Endometrium (tissue), 2 donors: ENCODE results near the gene MRPL27.
A peak's percentile ranks its signal among the peaks of the same experiment; 100 is the strongest.
"Not testable (repeated sequence)": the region's sequence is repeated elsewhere in the genome, so short reads cannot be mapped to it uniquely, and the experiment has no call there.

Experiments
- FAIRE-seq: peaks from 2 replicates; lab custom pipeline; 2012; peaks lifted over from hg19 to GRCh38; lab: Jason Lieb, UNC
- donor health status: control.
- donor health status: control.

The MRPL27 gene

GRCh38 chr17:50372758-50373556 lies at the start of gene MRPL27, which contains the start of gene EME1:
MRPL27 (minus strand) TSS chr17:50373184; CDS start chr17:50373170, 14 bp downstream.
EME1 (plus strand) TSS chr17:50373229; CDS start chr17:50375209, 1,980 bp downstream.
- no peak for FAIRE-seq

GRCh38 chr17:50422738-50423137 lies 49.8 kb upstream of the MRPL27 start:
- FAIRE-seq: no peak

- peak; percentile 41 for FAIRE-seq
These were observed 48.5 kb upstream of the MRPL27 start for GRCh38 chr17:50421308-50422051.

- no peak for FAIRE-seq
These were observed 47.6 kb upstream of the MRPL27 start for GRCh38 chr17:50420419-50421112.

- FAIRE-seq: not testable (repeated sequence)
These were observed 46.6 kb upstream of the MRPL27 start for GRCh38 chr17:50419577-50419976.

- FAIRE-seq: no peak
These were observed 41.8 kb upstream of the MRPL27 start for GRCh38 chr17:50414808-50415207.

GRCh38 chr17:50412188-50412732 lies 39.3 kb upstream of the MRPL27 start:
- FAIRE-seq: no peak

GRCh38 chr17:50407921-50408320 lies 34.9 kb upstream of the MRPL27 start:
- no peak for FAIRE-seq

- no peak for FAIRE-seq
These were observed 33.6 kb upstream of the MRPL27 start for GRCh38 chr17:50406578-50406977.

- FAIRE-seq: not testable (repeated sequence)
These were observed 32.4 kb upstream of the MRPL27 start for GRCh38 chr17:50405351-50405750.

GRCh38 chr17:50399591-50399990 lies 26.6 kb upstream of the MRPL27 start:
- not testable (repeated sequence) for FAIRE-seq

- not testable (repeated sequence) for FAIRE-seq
These were observed 25.7 kb upstream of the MRPL27 start for GRCh38 chr17:50398672-50399071.

GRCh38 chr17:50397919-50398285 lies 24.9 kb upstream of the MRPL27 start:
- no peak for FAIRE-seq

- FAIRE-seq: no peak
These were observed 24.3 kb upstream of the MRPL27 start, which contains the start of gene LRRC59 for GRCh38 chr17:50397111-50397918. LRRC59 (minus strand) TSS chr17:50397523; CDS start chr17:50397317, 206 bp downstream.

- no peak for FAIRE-seq
These were observed 23.5 kb upstream of the MRPL27 start for GRCh38 chr17:50396261-50397110.

- no peak for FAIRE-seq
These were observed 21.7 kb upstream of the MRPL27 start for GRCh38 chr17:50394711-50395110.

GRCh38 chr17:50393700-50394099 lies 20.7 kb upstream of the MRPL27 start:
- FAIRE-seq: no peak

- FAIRE-seq: no peak
These were observed 19.6 kb upstream of the MRPL27 start for GRCh38 chr17:50392621-50393020.

GRCh38 chr17:50389534-50389933 lies 16.6 kb upstream of the MRPL27 start:
- no peak for FAIRE-seq

- FAIRE-seq: no peak
These were observed 15.7 kb upstream of the MRPL27 start for GRCh38 chr17:50388728-50389127.
